ENCODE results near the gene CTTNBP2NL. TPM values are rescaled to one million over a fixed set of nuclear protein-coding genes. Genes with fewer than 3 reads are reported as not detected.

Gene CTTNBP2NL
- total RNA-seq, 1 donor from 2014 or later, result 39.0 TPM

- no peak overlapping the region for H3K27ac Mint-ChIP-seq (ENCODE audit: unreplicated experiment)
- H3K27me3 Mint-ChIP-seq (ENCODE audit: low read depth), result no peaks in the 10 kb centered on the region
- H3K4me1 Mint-ChIP-seq, result no peaks in the 10 kb centered on the region
- H3K4me3 Mint-ChIP-seq, result no peak overlapping the region
- TF ChIP-seq CTCF (conservative IDR thresholded peaks at IDR 0.05), result no peak
- no peak for DNase-seq (ENCODE audit: low read depth, low spot score)
- peaks cover 15% of the 10 kb centered on the region for H3K36me3 Mint-ChIP-seq (ENCODE audit: low read depth)
- H3K9me3 Mint-ChIP-seq, result peaks cover 4% of the 10 kb centered on the region
These were observed 44.6 kb downstream of the CTTNBP2NL start for GRCh38 chr1:112440574-112440973.

- no peak for TF ChIP-seq CTCF (conservative IDR thresholded peaks at IDR 0.05)
- Mint-ChIP-seq H3K27ac (ENCODE audit: unreplicated experiment) (no peak overlapping the region), H3K36me3 (ENCODE audit: low read depth) (peaks cover 7% of the 10 kb centered on the region), H3K4me3 (no peak overlapping the region), H3K9me3 (peaks cover 4% of the 10 kb centered on the region), H3K27me3 (ENCODE audit: low read depth) (no peaks in the 10 kb centered on the region), H3K4me1 (no peaks in the 10 kb centered on the region)
- DNase-seq (ENCODE audit: low read depth, low spot score), result no peak
These were observed 48.3 kb downstream of the CTTNBP2NL start for GRCh38 chr1:112444269-112444668.

GRCh38 chr1:112445596-112445995, 49.6 kb downstream of the CTTNBP2NL start:
- Mint-ChIP-seq H3K27ac (ENCODE audit: unreplicated experiment) (no peak overlapping the region), H3K4me3 (no peak overlapping the region), H3K36me3 (ENCODE audit: low read depth) (peaks cover 7% of the 10 kb centered on the region), H3K27me3 (ENCODE audit: low read depth) (no peaks in the 10 kb centered on the region), H3K9me3 (peaks cover 4% of the 10 kb centered on the region), H3K4me1 (no peaks in the 10 kb centered on the region)
- TF ChIP-seq CTCF (conservative IDR thresholded peaks at IDR 0.05), result no peak
- DNase-seq (ENCODE audit: low read depth, low spot score), result no peak

GRCh38 chr1:112446411-112446810, 50.4 kb downstream of the CTTNBP2NL start:
- Mint-ChIP-seq H3K4me3 (no peak overlapping the region), H3K27ac (ENCODE audit: unreplicated experiment) (no peak overlapping the region), H3K4me1 (no peaks in the 10 kb centered on the region), H3K27me3 (ENCODE audit: low read depth) (no peaks in the 10 kb centered on the region), H3K36me3 (ENCODE audit: low read depth) (peaks cover 2% of the 10 kb centered on the region), H3K9me3 (no peaks in the 10 kb centered on the region)
- TF ChIP-seq CTCF (conservative IDR thresholded peaks at IDR 0.05), result no peak
- no peak for DNase-seq (ENCODE audit: low read depth, low spot score)

- no peaks in the 10 kb centered on the region for H3K9me3 Mint-ChIP-seq
- no peak for DNase-seq (ENCODE audit: low read depth, low spot score)
- no peaks in the 10 kb centered on the region for H3K27me3 Mint-ChIP-seq (ENCODE audit: low read depth)
- peaks cover 2% of the 10 kb centered on the region for H3K36me3 Mint-ChIP-seq (ENCODE audit: low read depth)
- TF ChIP-seq CTCF (conservative IDR thresholded peaks at IDR 0.05), result no peak
- H3K4me3 Mint-ChIP-seq, result no peak overlapping the region
- no peak overlapping the region for H3K27ac Mint-ChIP-seq (ENCODE audit: unreplicated experiment)
- no peaks in the 10 kb centered on the region for H3K4me1 Mint-ChIP-seq
These were observed 53.1 kb downstream of the CTTNBP2NL start for GRCh38 chr1:112448904-112449629.
